ENCODE results near the gene ARID4B. TPM values are rescaled to one million over a fixed set of nuclear protein-coding genes. Genes with fewer than 3 reads are reported as not detected.

Gene ARID4B
- 28.3 TPM for total RNA-seq (2021; ENCODE audit: unreplicated experiment)
- polyA plus RNA-seq (2012): 8.8 and 9.9 TPM in 2 replicates
- Bru-seq, nascent RNA: percentile 87 among the genes with signal in this experiment
- BruChase-seq, experiment 1, labeled RNA remaining after a 6-hour chase: percentile 66 among the genes with signal in this experiment
- percentile 78 among the genes with signal in this experiment for BruChase-seq, experiment 2, labeled RNA remaining after a 2-hour chase
- long read RNA-seq, full-length matches to known transcripts: 5 of 77 reads
- long read RNA-seq, partial matches to known transcripts: 61 of 77 reads
- long read RNA-seq, other reads (novel, unspliced or antisense): 11 of 77 reads

GRCh38 chr1:235327559-235328270 lies at the start of gene ARID4B:
ARID4B (minus strand) TSS chr1:235328179; CDS start chr1:235326919, 1,260 bp downstream.
- Histone ChIP-seq H2AFZ (ENCODE audit: low read depth, low read length, poor library complexity, severe bottlenecking) (peak within 1 kb of the TSS; percentile 46), H3K79me2 (ENCODE audit: insufficient read depth, low read length) (peaks cover 91% of the 10 kb centered on the region), H3K4me3 (replicated peaks in 1 of 2; ENCODE audit: low read depth in 1 of 2, low read length in 2 of 2) (peak within 1 kb of the TSS; percentile 95 to 99), H3K36me3 (ENCODE audit: control insufficient read depth in 1 of 2, insufficient read depth in 2 of 2, low read length in 2 of 2) (no peaks in the 10 kb centered on the region), H4K20me1 (ENCODE audit: insufficient read depth) (no peaks in the 10 kb centered on the region), H3K27me3 (ENCODE audit: insufficient read depth, low read length) (no peaks in the 10 kb centered on the region), H3K4me2 (ENCODE audit: low read length) (peak within 1 kb of the TSS; percentile 96), H3K4me1 (ENCODE audit: control insufficient read depth in 1 of 2, insufficient read depth in 2 of 2, low read length in 2 of 2) (peaks cover 3 to 22% of the 10 kb centered on the region in 2 experiments; a peak in 3 of 4 replicates), H3K27ac (ENCODE audit: low read depth, low read length) (peak within 1 kb of the TSS; percentile 92), H3K9me3 (ENCODE audit: control insufficient read depth in 1 of 2, insufficient read depth in 1 of 2, low read depth in 1 of 2, low read length in 2 of 2) (no peaks in the 10 kb centered on the region), H3K9ac (ENCODE audit: low read length) (peak within 1 kb of the TSS; percentile 95), H3K9me2 (ENCODE audit: insufficient read depth) (no peaks in the 10 kb centered on the region)
- BruUV-seq (replicated peaks): TSS peak; percentile 35
- TF ChIP-seq POLR2AphosphoS5 (IDR thresholded peaks at IDR 0.05; ENCODE audit: low read depth, low read length) (peak; percentile 85), SIN3A (IDR thresholded peaks at IDR 0.05; ENCODE audit: low read depth) (no peak; the same call in 1 of the 2 replicates), ZFX (IDR thresholded peaks at IDR 0.05) (peak; percentile 71)
- intact Hi-C loops (cut with micrococcal nuclease): loop anchor here (1.0 to 5.0 kb wide), 4 partner anchors 40 to 177 kb away; partner anchors contain the start of genes B3GALNT2 and TBCE
- ChIA-PET CTCF (interaction anchor here (1.8 kb wide), 1 partner anchor 89 kb away, joined by 4 read pairs; no protein-coding TSS in a partner anchor), POLR2A (interaction anchor here (1.0 to 1.8 kb wide), 4 partner anchors 10 to 88 kb away, joined by 3 to 10 read pairs (median 4); partner anchors contain the start of gene TBCE), RAD21 (ENCODE audit: low non-redundant PET in 1 of 2, low total read pairs in 2 of 2, uncharacterized antibody in 2 of 2, unreplicated experiment in 2 of 2) (interaction anchor here in 1 of 2 experiments (1.4 kb wide), 1 partner anchor 88 kb away, joined by 5 read pairs; no protein-coding TSS in a partner anchor)
- ATAC-seq: peak; percentile 20
- DNase-seq (ENCODE audit: low read depth, low spot score): no peak

GRCh38 chr1:235375919-235376605 lies 48.1 kb upstream of the ARID4B start:
- CTCF ChIA-PET: no interaction called here
- TF ChIP-seq SIN3A (IDR thresholded peaks at IDR 0.05; ENCODE audit: low read depth) (no peak), ELF1 (IDR thresholded peaks at IDR 0.05; ENCODE audit: borderline replicate concordance, low read depth) (no peak), ZNF274 (IDR thresholded peaks at IDR 0.05; ENCODE audit: low read depth, low read length) (no peak), REST (IDR thresholded peaks at IDR 0.05; ENCODE audit: low read depth) (no peak), SRF (IDR thresholded peaks at IDR 0.05; ENCODE audit: low read depth) (no peak), TCF7L2 (IDR thresholded peaks at IDR 0.05; ENCODE audit: borderline replicate concordance, extremely low read depth, insufficient read depth, insufficient read length) (no peak), FOSL1 (IDR thresholded peaks at IDR 0.05; ENCODE audit: low read depth) (no peak), ZFX (IDR thresholded peaks at IDR 0.05) (no peak), CBX3 (IDR thresholded peaks at IDR 0.05; ENCODE audit: low read depth) (no peak)

More at GRCh38 chr1:235375919-235376605, 48.1 kb upstream of the ARID4B start:
- POLR2A ChIA-PET: interaction anchor here (2.1 kb wide), 1 partner anchor 9 kb away, joined by 9 read pairs; the partner anchor contains the start of gene TBCE
- Histone ChIP-seq H4K20me1 (ENCODE audit: insufficient read depth) (no peaks in the 10 kb centered on the region), H3K4me2 (ENCODE audit: low read length) (no peak overlapping the region), H3K27ac (ENCODE audit: low read depth, low read length) (no peak overlapping the region), H3K36me3 (ENCODE audit: control insufficient read depth in 1 of 2, insufficient read depth in 2 of 2, low read length in 2 of 2) (peaks cover 3 to 9% of the 10 kb centered on the region in 2 experiments; a peak in 3 of 4 replicates), H3K4me1 (ENCODE audit: control insufficient read depth in 1 of 2, insufficient read depth in 2 of 2, low read length in 2 of 2) (no peaks in the 10 kb centered on the region), H3K9ac (ENCODE audit: low read length) (no peak overlapping the region), H3K27me3 (ENCODE audit: insufficient read depth, low read length) (no peaks in the 10 kb centered on the region), H2AFZ (ENCODE audit: low read depth, low read length, poor library complexity, severe bottlenecking) (no peak overlapping the region), H3K4me3 (replicated peaks in 1 of 2; ENCODE audit: low read depth in 1 of 2, low read length in 2 of 2) (no peak overlapping the region), H3K9me2 (ENCODE audit: insufficient read depth) (no peaks in the 10 kb centered on the region), H3K79me2 (ENCODE audit: insufficient read depth, low read length) (peaks cover 50% of the 10 kb centered on the region), H3K9me3 (ENCODE audit: control insufficient read depth in 1 of 2, insufficient read depth in 1 of 2, low read depth in 1 of 2, low read length in 2 of 2) (no peaks in the 10 kb centered on the region)
- intact Hi-C loops (cut with micrococcal nuclease): no loop called here
- BruUV-seq (replicated peaks): no TSS peak
- DNase-seq (ENCODE audit: low read depth, low spot score) (no peak), ATAC-seq (no peak)
- RAD21 ChIA-PET (ENCODE audit: low non-redundant PET in 1 of 2, low total read pairs in 2 of 2, uncharacterized antibody in 2 of 2, unreplicated experiment in 2 of 2): no interaction called here
